Motor neuron (in vitro differentiated cells): ENCODE measurements around the gene BLOC1S5. TPM values are rescaled to one million over a fixed set of nuclear protein-coding genes. Genes with fewer than 3 reads are reported as not detected.

Experiments
- ATAC-seq, 8 experiments: fragments of 200-7000 bp; cut with Tn5 transposase; replicated peaks in 6 of 8; 2 replicates each; pipeline ENCODE4 v1.8.0; 2021; ENCODE audit warnings: mild to moderate bottlenecking in 8 of 8, moderate library complexity in 8 of 8
- H3K27ac ChIP-seq, 2 donors: fragments of 250-450 bp; sonication (Bioruptor Pico); 2 replicates each; pipeline ENCODE4 v1.9.0; 2021; ENCODE audit warnings: antibody characterized with exemption in 2 of 2, mild to moderate bottlenecking in 2 of 2, moderate library complexity in 1 of 2
- H3K4me1 ChIP-seq, 2 donors: fragments of 250-450 bp; sonication (Bioruptor Pico); replicated peaks in 1 of 2; 2 replicates each; pipeline ENCODE4 v1.6.1; 2021; ENCODE audit warnings: antibody characterized with exemption in 2 of 2, mild to moderate bottlenecking in 2 of 2, moderate library complexity in 1 of 2
- H3K4me3 ChIP-seq, 5 donors: fragments of 250-450 bp; sonication (Bioruptor Pico); 2 replicates each; pipeline ENCODE4 v1.9.0; 2021; ENCODE audit warnings: antibody characterized with exemption in 5 of 5, mild to moderate bottlenecking in 5 of 5, moderate library complexity in 4 of 5
- WGBS, 10 experiments: fragments of 450-650 bp; shearing (Covaris generic); methylation state at CpG; one replicate each; pipeline ENCODE4 v1.0.0; 2022; 5-methylcytosine and 5-hydroxymethylcytosine counted together
- in situ Hi-C, 9 experiments: fragments of 400-800 bp; cut with MboI; loops; one replicate each; pipeline ENCODE4 v1.15.0; 2021; ENCODE audit warnings: low sequenced_read_pairs in 9 of 9, low pct_unique_long_range_greater_than_20kb in 2 of 9; ENCODE audit not compliant: unreplicated experiment in 9 of 9
- total RNA-seq, 8 experiments: library from RNA; unstranded; fragments of 300-600 nt; gene quantifications; 2 replicates each; pipeline versions ENCODE4 v1.2.3 to v1.2.4, GENCODE V29; 2022

BLOC1S5 gene
- total RNA-seq, 8 experiments from 2014 or later = 10.9 to 21.1 (median 12.2) TPM

- WGBS, 10 experiments = 83 to 100% (median 94%) methylated on average over 1 to 2 of the region's 2 CpGs
- peaks cover 0 to 2% of the 10 kb centered on the region in 2 donors for H3K4me1 ChIP-seq
- in situ Hi-C loops = loop anchor here in 2 of 9 experiments (25.0 kb wide), 2 partner anchors 286 to 311 kb away; partner anchors contain the start of gene BMP6 (in 1 of the 2)
- H3K4me3 ChIP-seq = no peak overlapping the region
- no peak for ATAC-seq
- no peak overlapping the region for H3K27ac ChIP-seq
Measured at GRCh38 chr6:8023638-8024037, 40.6 kb downstream of the BLOC1S5 start.

- H3K4me1 ChIP-seq = no peaks in the 10 kb centered on the region
- ATAC-seq = no peak
- in situ Hi-C loops = loop anchor here in 2 of 9 experiments (25.0 kb wide), 2 partner anchors 283 to 308 kb away; partner anchors contain the start of gene BMP6 (in 1 of the 2)
- no peak overlapping the region for H3K27ac ChIP-seq
- 78 to 100% (median 87%) methylated on average over 1 to 4 of the region's 4 CpGs; no CpG with 5 or more reads in 1 of the 10 experiments for WGBS, 10 experiments
- no peak overlapping the region for H3K4me3 ChIP-seq
Measured at GRCh38 chr6:8020083-8020482, 44.1 kb downstream of the BLOC1S5 start.

DNA sequence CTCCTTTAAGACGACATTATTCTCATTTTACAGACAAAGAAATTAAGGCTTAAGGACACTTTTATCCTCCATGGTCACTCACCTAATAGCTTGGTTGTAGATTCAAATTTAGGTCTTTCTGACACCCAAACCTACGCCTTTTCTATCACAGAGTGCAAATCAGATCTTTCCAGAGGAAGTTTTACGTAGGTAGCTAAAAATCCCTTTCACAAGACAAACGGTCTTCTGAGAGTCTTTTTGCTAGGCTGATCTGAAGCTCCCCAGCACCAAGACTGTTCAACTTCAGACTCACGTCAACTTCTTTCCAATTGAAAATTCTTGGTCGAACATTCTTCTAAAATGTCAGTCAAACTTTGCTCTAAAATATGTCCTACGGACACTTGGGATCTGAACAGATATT is 46.5 kb downstream of the BLOC1S5 start:
- Histone ChIP-seq H3K27ac (no peak overlapping the region), H3K4me3 (no peak overlapping the region), H3K4me1 (no peaks in the 10 kb centered on the region)
- in situ Hi-C loops = loop anchor here in 2 of 9 experiments (25.0 kb wide), 2 partner anchors 280 to 305 kb away; partner anchors contain the start of gene BMP6 (in 1 of the 2)
- WGBS, 10 experiments = 60 to 90% (median 79%) methylated on average over 2 to 7 of the region's 7 CpGs; no CpG with 5 or more reads in 1 of the 10 experiments
- no peak for ATAC-seq

DNA sequence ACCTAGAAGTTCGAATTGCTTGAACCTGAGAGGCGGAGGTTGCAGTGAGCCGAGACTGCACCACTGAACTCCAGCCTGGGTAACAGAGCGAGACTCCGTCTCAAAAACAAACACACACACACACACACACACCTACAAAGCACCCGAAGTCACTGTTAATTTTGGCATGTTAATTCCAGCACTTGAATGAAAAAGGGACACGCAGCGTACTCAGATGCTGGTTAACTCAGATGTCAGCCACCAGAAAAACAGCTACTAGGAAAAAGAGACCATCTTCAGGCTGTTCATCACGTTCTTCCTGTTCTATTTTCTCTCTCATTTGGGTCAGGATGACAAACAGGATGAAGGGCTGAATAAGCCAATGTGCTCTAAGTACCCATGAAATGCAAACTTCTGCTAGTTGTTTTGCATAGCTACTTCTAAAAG is 46.9 kb downstream of the BLOC1S5 start:
- no peak overlapping the region for H3K4me3 ChIP-seq
- H3K27ac ChIP-seq = no peak overlapping the region
- no peaks in the 10 kb centered on the region for H3K4me1 ChIP-seq
- 21 to 94% (median 69%) methylated on average over 1 to 8 of the region's 9 CpGs; no CpG with 5 or more reads in 3 of the 10 experiments for WGBS, 10 experiments
- ATAC-seq = no peak
- in situ Hi-C loops = loop anchor here in 2 of 9 experiments (25.0 kb wide), 2 partner anchors 280 to 305 kb away; partner anchors contain the start of gene BMP6 (in 1 of the 2)

- no peak overlapping the region for H3K4me3 ChIP-seq
- WGBS, 10 experiments = 78 to 100% (median 87%) methylated on average over 1 to 3 of the region's 3 CpGs; no CpG with 5 or more reads in 2 of the 10 experiments
- H3K27ac ChIP-seq = no peak overlapping the region
- ATAC-seq = no peak
- in situ Hi-C loops = loop anchor here in 2 of 9 experiments (25.0 kb wide), 2 partner anchors 278 to 303 kb away; partner anchors contain the start of gene BMP6 (in 1 of the 2)
- no peaks in the 10 kb centered on the region for H3K4me1 ChIP-seq
Measured at GRCh38 chr6:8014947-8015346, 49.2 kb downstream of the BLOC1S5 start.

- H3K4me1 ChIP-seq = no peaks in the 10 kb centered on the region
- in situ Hi-C loops = loop anchor here in 2 of 9 experiments (25.0 kb wide), 2 partner anchors 276 to 301 kb away; partner anchors contain the start of gene BMP6 (in 1 of the 2)
- ATAC-seq = no peak
- WGBS, 10 experiments = 94 to 100% (median 98%) methylated on average over 1 to 3 of the region's 3 CpGs; no CpG with 5 or more reads in 3 of the 10 experiments
- no peak overlapping the region for H3K27ac ChIP-seq
- no peak overlapping the region for H3K4me3 ChIP-seq
Measured at GRCh38 chr6:8013763-8014162, 50.4 kb downstream of the BLOC1S5 start.

GRCh38 chr6:8006208-8006607 is 58.0 kb downstream of the BLOC1S5 start:
- Histone ChIP-seq H3K4me1 (no peaks in the 10 kb centered on the region), H3K27ac (no peak overlapping the region), H3K4me3 (no peak overlapping the region)
- peak in 2 of 8 experiments; percentile 28 to 44 for ATAC-seq
- in situ Hi-C loops = loop anchor here in 2 of 9 experiments (25.0 kb wide), 2 partner anchors 269 to 294 kb away; partner anchors contain the start of gene BMP6 (in 1 of the 2)
- WGBS, 10 experiments = 100% methylated on average over 1 of the region's 1 CpG; no CpG with 5 or more reads in 3 of the 10 experiments

GRCh38 chr6:8005136-8005535 is 59.1 kb downstream of the BLOC1S5 start:
- WGBS, 10 experiments = 17 to 100% (median 92%) methylated on average over 1 to 4 of the region's 4 CpGs; no CpG with 5 or more reads in 1 of the 10 experiments
- Histone ChIP-seq H3K4me3 (no peak overlapping the region), H3K27ac (no peak overlapping the region), H3K4me1 (peaks cover 2 to 3% of the 10 kb centered on the region in 2 donors)
- in situ Hi-C loops = loop anchor here in 2 of 9 experiments (25.0 kb wide), 2 partner anchors 268 to 293 kb away; partner anchors contain the start of gene BMP6 (in 1 of the 2)
- no peak for ATAC-seq

- in situ Hi-C loops = loop anchor here in 2 of 9 experiments (25.0 kb wide), 2 partner anchors 263 to 288 kb away; partner anchors contain the start of gene BMP6 (in 1 of the 2)
- H3K27ac ChIP-seq = no peak overlapping the region
- no peak for ATAC-seq
Measured at GRCh38 chr6:8000636-8001035, 63.6 kb downstream of the BLOC1S5 start.

DNA sequence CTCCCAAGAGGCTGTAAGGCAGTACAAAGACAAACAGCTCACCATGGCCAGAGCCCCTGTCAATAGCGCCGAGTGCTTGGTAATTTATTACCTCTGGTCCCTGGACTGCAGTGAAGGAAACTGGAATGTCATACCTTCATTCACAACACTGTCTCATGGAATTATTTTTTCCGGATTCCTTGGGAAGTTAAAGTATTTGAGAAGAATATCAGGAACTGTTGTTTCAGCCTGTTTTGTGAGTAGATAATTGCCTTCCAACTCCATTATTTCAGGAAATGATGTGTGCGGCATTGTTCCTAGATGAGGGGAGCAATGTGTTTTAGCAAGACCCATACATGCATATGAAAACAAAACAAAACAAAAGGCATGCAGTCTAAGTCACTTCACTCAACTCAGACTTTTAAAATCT is 64.0 kb downstream of the BLOC1S5 start:
- in situ Hi-C loops = loop anchor here in 2 of 9 experiments (25.0 kb wide), 2 partner anchors 263 to 288 kb away; partner anchors contain the start of gene BMP6 (in 1 of the 2)
- Histone ChIP-seq H3K4me1 (peaks cover 3 to 6% of the 10 kb centered on the region in 2 donors), H3K4me3 (no peak overlapping the region), H3K27ac (no peak overlapping the region)
- ATAC-seq = peak in 1 of 8 experiments; percentile 32
- WGBS, 10 experiments = 40 to 100% (median 80%) methylated on average over 1 to 4 of the region's 4 CpGs; no CpG with 5 or more reads in 2 of the 10 experiments

More at GRCh38 chr6:8000636-8001035, 63.6 kb downstream of the BLOC1S5 start:
- 56 to 100% (median 95%) methylated on average over 1 of the region's 1 CpG; no CpG with 5 or more reads in 2 of the 10 experiments for WGBS, 10 experiments
- peaks cover 3 to 6% of the 10 kb centered on the region in 2 donors for H3K4me1 ChIP-seq
- no peak overlapping the region for H3K4me3 ChIP-seq

GRCh38 chr6:7999201-7999600 is 65.0 kb downstream of the BLOC1S5 start:
- H3K4me3 ChIP-seq = no peak overlapping the region
- H3K4me1 ChIP-seq = peaks cover 3 to 6% of the 10 kb centered on the region in 2 donors
- in situ Hi-C loops = no loop called here
- no peak overlapping the region for H3K27ac ChIP-seq
- WGBS, 10 experiments = 13 to 100% (median 93%) methylated on average over 1 to 3 of the region's 3 CpGs; no CpG with 5 or more reads in 1 of the 10 experiments
- ATAC-seq = no peak

GRCh38 chr6:7998103-7998725 is 66.0 kb downstream of the BLOC1S5 start:
- Histone ChIP-seq H3K4me1 (peaks cover 3 to 6% of the 10 kb centered on the region in 2 donors), H3K27ac (no peak overlapping the region), H3K4me3 (no peak overlapping the region)
- 51 to 100% (median 98%) methylated on average over 2 to 5 of the region's 7 CpGs; no CpG with 5 or more reads in 1 of the 10 experiments for WGBS, 10 experiments
- in situ Hi-C loops = no loop called here
- ATAC-seq = no peak

- no peak overlapping the region for H3K27ac ChIP-seq
- no peak overlapping the region for H3K4me3 ChIP-seq
- WGBS, 10 experiments = 67 to 93% (median 80%) methylated on average over 1 to 3 of the region's 3 CpGs; no CpG with 5 or more reads in 1 of the 10 experiments
- in situ Hi-C loops = no loop called here
- peaks cover 3 to 6% of the 10 kb centered on the region in 2 donors for H3K4me1 ChIP-seq
- ATAC-seq = no peak
Measured at GRCh38 chr6:7997286-7997685, 66.9 kb downstream of the BLOC1S5 start.
